ENCODE measurements around the gene JAML.

DNA sequence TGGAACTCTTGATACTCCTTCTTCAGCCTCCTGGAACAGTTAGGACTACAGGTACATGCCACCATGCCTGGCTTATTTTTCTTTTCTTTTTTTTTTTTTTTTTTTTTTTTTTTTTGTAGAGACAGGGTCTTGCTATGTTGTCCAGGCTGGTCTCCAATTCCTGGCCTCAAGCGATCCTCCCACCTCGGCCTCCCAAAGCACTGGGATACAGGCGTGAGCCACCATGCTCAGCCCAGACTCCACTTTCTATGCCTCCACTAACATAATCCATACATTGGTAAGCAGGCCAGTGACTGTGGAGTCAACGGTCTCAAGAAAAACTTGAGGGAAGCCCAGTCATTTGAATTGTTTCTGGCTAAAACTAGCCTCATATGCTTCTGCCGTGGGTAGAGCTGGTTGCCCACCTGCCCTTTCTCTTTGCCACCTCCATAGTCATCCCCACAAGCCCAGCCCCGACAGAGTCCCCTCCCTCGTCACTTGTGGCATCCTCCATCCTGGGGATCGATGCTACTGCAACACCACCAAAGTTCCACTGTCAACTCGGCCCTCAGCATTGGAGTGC, 50.7 kb downstream of the JAML start:
- TF ChIP-seq POLR2A (IDR thresholded peaks at IDR 0.05; ENCODE audit: low read length) (no peak), GATA1 (IDR thresholded peaks at IDR 0.05; ENCODE audit: low read depth, low read length) (no peak)

Data from erythroblast (primary cell).